Tibial nerve (tissue), 4 donors: ENCODE measurements around the gene ARMH4. TPM values are rescaled to one million over a fixed set of nuclear protein-coding genes. Genes with fewer than 3 reads are reported as not detected.
A peak's percentile ranks its signal among the peaks of the same experiment; 100 is the strongest.

Experiments
- DNase-seq, 2 donors: peaks; one replicate each; pipeline ENCODE4 v3.0.0-alpha.2; 2019; ENCODE audit warnings: low spot score in 2 of 2
- H3K27ac ChIP-seq, 4 donors: fragments of 200-600 bp; sonication (generic) in 3 of 4; one replicate each; pipeline ENCODE4 v1.5.1; 2017 to 2019; ENCODE audit warnings: mild to moderate bottlenecking in 1 of 4
- H3K27me3 ChIP-seq, 2 donors: fragments of 200-600 bp; sonication (generic) in 1 of 2; one replicate each; pipeline versions ENCODE4 v1.5.1 to v1.6.0; 2017 to 2019
- H3K36me3 ChIP-seq, 3 donors: fragments of 200-600 bp; sonication (generic); one replicate each; pipeline ENCODE4 v1.5.1; 2018 to 2019
- H3K4me1 ChIP-seq, 4 donors: fragments of 200-600 bp; sonication (generic) in 3 of 4; one replicate each; pipeline ENCODE4 v1.5.1; 2017 to 2019
- H3K4me3 ChIP-seq, 4 donors: fragments of 200-600 bp; sonication (generic) in 3 of 4; one replicate each; pipeline ENCODE4 v1.5.1; 2017 to 2019; ENCODE audit warnings: mild to moderate bottlenecking in 1 of 4, moderate library complexity in 1 of 4
- H3K9me3 ChIP-seq, 4 donors: fragments of 200-600 bp; sonication (generic) in 3 of 4; one replicate each; pipeline ENCODE4 v1.5.1; 2017 to 2019
- CTCF ChIP-seq, 5 experiments: fragments of 200-600 bp in 3 of 5; fragments of 450-650 bp in 2 of 5; sonication (generic) in 3 of 5; IDR thresholded peaks; one replicate each; pipeline ENCODE4 v1.5.1; 2016 to 2019; ENCODE audit warnings: antibody characterized with exemption in 5 of 5, mild to moderate bottlenecking in 3 of 5, moderate library complexity in 2 of 5
- EP300 ChIP-seq, 2 donors: sonication (generic); formaldehyde crosslinking; IDR thresholded peaks; one replicate each; pipeline ENCODE4 v1.6.1; 2017; ENCODE audit warnings: antibody characterized with exemption in 2 of 2, mild to moderate bottlenecking in 1 of 2
- POLR2A ChIP-seq, 2 donors: fragments of 450-650 bp; IDR thresholded peaks; one replicate each; pipeline ENCODE4 v1.6.1; 2017; ENCODE audit warnings: antibody characterized with exemption in 2 of 2, mild to moderate bottlenecking in 2 of 2, moderate library complexity in 2 of 2
- WGBS, 2 donors: methylation state at CpG; one replicate each; pipeline ENCODE4 v1.1.5; 2018; 5-methylcytosine and 5-hydroxymethylcytosine counted together
- total RNA-seq, 4 donors: library from RNA; depleted of rRNA; stranded (reverse); fragments of >200 nt; gene quantifications; one replicate each; pipeline ENCODE4 v1.1.0, GENCODE V29; 2016

Gene ARMH4
- total RNA-seq, 4 donors from 2014 or later: 3.6 to 9.0 (median 5.6) TPM

- Histone ChIP-seq H3K36me3 (no peaks in the 10 kb centered on the region), H3K4me1 (no peaks in the 10 kb centered on the region), H3K27ac (no peak overlapping the region), H3K9me3 (no peaks in the 10 kb centered on the region), H3K4me3 (no peak overlapping the region), H3K27me3 (no peaks in the 10 kb centered on the region)
- 19 to 25% methylated on average over 4 of the region's 4 CpGs for WGBS, 2 donors
- TF ChIP-seq EP300 (IDR thresholded peaks at IDR 0.05) (no peak), POLR2A (IDR thresholded peaks at IDR 0.05) (no peak), CTCF (IDR thresholded peaks at IDR 0.05) (peak; percentile 56 to 78 (median 68))
- peak in 1 of 2 donors; percentile 62 for DNase-seq
Observed at GRCh38 chr14:58107947-58108552, 44.0 kb downstream of the ARMH4 start.

GRCh38 chr14:58107041-58107440 is 45.0 kb downstream of the ARMH4 start:
- H3K4me3 ChIP-seq: no peak overlapping the region
- no peak for TF ChIP-seq EP300 (IDR thresholded peaks at IDR 0.05)
- TF ChIP-seq POLR2A (IDR thresholded peaks at IDR 0.05): no peak
- TF ChIP-seq CTCF (IDR thresholded peaks at IDR 0.05): no peak
- H3K27me3 ChIP-seq: no peaks in the 10 kb centered on the region
- no peak for DNase-seq
- no peaks in the 10 kb centered on the region for H3K9me3 ChIP-seq
- H3K27ac ChIP-seq: no peak overlapping the region
- H3K36me3 ChIP-seq: no peaks in the 10 kb centered on the region
- WGBS, 2 donors: 81 to 84% methylated on average over 1 of the region's 1 CpG
- H3K4me1 ChIP-seq: no peaks in the 10 kb centered on the region

- Histone ChIP-seq H3K27ac (no peak overlapping the region), H3K4me1 (no peaks in the 10 kb centered on the region), H3K36me3 (no peaks in the 10 kb centered on the region), H3K4me3 (no peak overlapping the region), H3K27me3 (no peaks in the 10 kb centered on the region), H3K9me3 (no peaks in the 10 kb centered on the region)
- DNase-seq: no peak
- 55 to 67% methylated on average over 4 of the region's 4 CpGs for WGBS, 2 donors
- TF ChIP-seq POLR2A (IDR thresholded peaks at IDR 0.05) (no peak), EP300 (IDR thresholded peaks at IDR 0.05) (no peak), CTCF (IDR thresholded peaks at IDR 0.05) (no peak)
Observed at GRCh38 chr14:58106446-58106845, 45.6 kb downstream of the ARMH4 start.

DNA sequence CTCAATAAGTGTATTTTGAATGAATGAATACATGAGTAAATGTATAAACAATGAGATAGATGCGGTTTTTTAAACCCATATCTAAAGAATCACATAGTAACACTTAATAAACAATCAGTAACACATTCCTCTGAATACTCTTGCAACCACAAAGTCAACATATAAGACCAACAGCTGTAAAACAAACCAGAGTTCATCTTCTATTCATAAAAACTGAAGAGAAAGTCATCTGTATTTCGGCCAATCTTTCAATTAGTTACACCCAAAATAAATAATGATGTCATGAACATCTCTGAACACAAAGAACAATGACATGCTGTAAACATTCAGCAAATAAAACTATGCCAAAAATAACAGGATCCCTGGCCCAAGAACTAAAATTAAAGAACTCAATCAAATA is 47.2 kb downstream of the ARMH4 start:
- Histone ChIP-seq H3K4me1 (no peaks in the 10 kb centered on the region), H3K36me3 (no peaks in the 10 kb centered on the region), H3K27me3 (no peaks in the 10 kb centered on the region), H3K4me3 (no peak overlapping the region), H3K27ac (no peak overlapping the region), H3K9me3 (no peaks in the 10 kb centered on the region)
- WGBS, 2 donors: 24 to 27% methylated on average over 2 of the region's 2 CpGs
- no peak for TF ChIP-seq CTCF (IDR thresholded peaks at IDR 0.05)
- no peak for TF ChIP-seq EP300 (IDR thresholded peaks at IDR 0.05)
- TF ChIP-seq POLR2A (IDR thresholded peaks at IDR 0.05): no peak
- DNase-seq: no peak

- no peak overlapping the region for H3K4me3 ChIP-seq
- TF ChIP-seq POLR2A (IDR thresholded peaks at IDR 0.05) (no peak), CTCF (IDR thresholded peaks at IDR 0.05) (no peak), EP300 (IDR thresholded peaks at IDR 0.05) (no peak)
- WGBS, 2 donors: 92 to 96% methylated on average over 4 of the region's 4 CpGs
Observed at GRCh38 chr14:58100735-58101368, 51.2 kb downstream of the ARMH4 start.

More at GRCh38 chr14:58100735-58101368, 51.2 kb downstream of the ARMH4 start:
- DNase-seq: no peak
- Histone ChIP-seq H3K27ac (no peak overlapping the region), H3K27me3 (no peaks in the 10 kb centered on the region), H3K9me3 (no peaks in the 10 kb centered on the region), H3K36me3 (peaks cover 0 to 10% (median 0%) of the 10 kb centered on the region in 3 donors), H3K4me1 (no peaks in the 10 kb centered on the region)
